Activated T-helper 17 cell treated with anti-CD3 and anti-CD28 coated beads, Interleukin-2, amount 50 U/mL, for 72 hours (primary cell): ENCODE measurements around the gene KRT6C. TPM values are rescaled to one million over a fixed set of nuclear protein-coding genes. Genes with fewer than 3 reads are reported as not detected.

Experiments
- ATAC-seq: fragments of 150-1000 bp; cut with Tn5 transposase; replicated peaks from 2 replicates; pipeline ENCODE4 v1.10.0; 2021; ENCODE audit warnings: mild to moderate bottlenecking, moderate library complexity
- H3K27ac Mint-ChIP-seq: one replicate; pipeline ENCODE4 v1.8.0; 2022; ENCODE audit warnings: mixed read lengths
- H3K27me3 Mint-ChIP-seq: one replicate; pipeline ENCODE4 v1.8.0; 2022; ENCODE audit warnings: mixed read lengths
- H3K36me3 Mint-ChIP-seq: one replicate; pipeline ENCODE4 v1.8.0; 2022; ENCODE audit warnings: low read depth, mild to moderate bottlenecking, mixed read lengths
- H3K4me1 Mint-ChIP-seq: one replicate; pipeline ENCODE4 v1.8.0; 2022; ENCODE audit warnings: mixed read lengths
- H3K4me3 Mint-ChIP-seq: one replicate; pipeline ENCODE4 v1.8.0; 2022; ENCODE audit warnings: mild to moderate bottlenecking, mixed read lengths
- H3K9me3 Mint-ChIP-seq: one replicate; pipeline ENCODE4 v1.8.0; 2022; ENCODE audit warnings: mixed read lengths
- total RNA-seq, 2 donors: library from RNA; stranded (reverse); gene quantifications; one replicate each; pipeline ENCODE4 v1.2.3, GENCODE V29; 2022

The KRT6C gene
- not detected for total RNA-seq

GRCh38 chr12:52473768-52474167 is at the start of gene KRT6C:
Gene KRT6C (minus strand): TSS chr12:52473805. CDS start chr12:52473737, 68 bp downstream.
- no peaks in the 10 kb centered on the region for H3K9me3 Mint-ChIP-seq
- H3K27me3 Mint-ChIP-seq = peaks cover 19% of the 10 kb centered on the region

DNA sequence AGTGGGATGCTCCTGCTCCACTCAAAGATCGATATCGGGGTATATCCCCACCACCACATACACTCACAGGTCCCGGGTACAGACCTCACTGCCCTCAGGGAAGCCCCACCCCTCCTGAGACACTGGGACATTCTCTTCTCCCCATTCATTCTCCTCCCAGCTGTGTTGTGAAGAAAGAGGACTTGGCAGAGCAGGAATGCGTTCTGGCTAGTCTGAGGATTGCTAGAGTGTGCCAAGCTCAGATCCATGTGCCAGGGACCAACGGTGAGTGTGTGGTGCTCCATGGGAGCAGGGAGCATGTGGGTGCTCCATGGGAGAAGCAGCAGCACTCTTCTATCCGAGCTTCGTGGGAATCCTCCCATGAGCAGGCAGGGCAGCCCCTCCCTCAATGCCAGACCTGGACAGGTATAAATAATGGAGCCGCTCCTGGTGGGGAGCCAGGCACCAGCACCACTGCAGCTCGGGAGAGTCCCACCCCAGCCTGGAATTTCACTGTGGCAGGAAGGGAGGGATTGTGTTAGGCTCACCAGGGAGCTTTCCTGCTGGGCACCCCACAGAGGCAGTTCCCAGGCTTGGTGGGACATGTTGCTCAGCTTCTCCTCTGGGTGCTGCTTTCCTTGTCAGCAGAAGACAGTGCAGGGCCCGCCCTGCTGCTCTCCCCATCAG is 48.9 kb upstream of the KRT6C start:
- Mint-ChIP-seq H3K36me3 (no peaks in the 10 kb centered on the region), H3K9me3 (no peaks in the 10 kb centered on the region), H3K27me3 (peaks cover 3% of the 10 kb centered on the region), H3K27ac (no peak overlapping the region), H3K4me1 (no peaks in the 10 kb centered on the region), H3K4me3 (no peak overlapping the region)
- no peak for ATAC-seq

More at GRCh38 chr12:52473768-52474167, at the start of gene KRT6C:
- Mint-ChIP-seq H3K36me3 (no peaks in the 10 kb centered on the region), H3K27ac (no peak within 1 kb of the TSS), H3K4me1 (no peaks in the 10 kb centered on the region), H3K4me3 (no peak within 1 kb of the TSS)
- ATAC-seq = no peak

DNA sequence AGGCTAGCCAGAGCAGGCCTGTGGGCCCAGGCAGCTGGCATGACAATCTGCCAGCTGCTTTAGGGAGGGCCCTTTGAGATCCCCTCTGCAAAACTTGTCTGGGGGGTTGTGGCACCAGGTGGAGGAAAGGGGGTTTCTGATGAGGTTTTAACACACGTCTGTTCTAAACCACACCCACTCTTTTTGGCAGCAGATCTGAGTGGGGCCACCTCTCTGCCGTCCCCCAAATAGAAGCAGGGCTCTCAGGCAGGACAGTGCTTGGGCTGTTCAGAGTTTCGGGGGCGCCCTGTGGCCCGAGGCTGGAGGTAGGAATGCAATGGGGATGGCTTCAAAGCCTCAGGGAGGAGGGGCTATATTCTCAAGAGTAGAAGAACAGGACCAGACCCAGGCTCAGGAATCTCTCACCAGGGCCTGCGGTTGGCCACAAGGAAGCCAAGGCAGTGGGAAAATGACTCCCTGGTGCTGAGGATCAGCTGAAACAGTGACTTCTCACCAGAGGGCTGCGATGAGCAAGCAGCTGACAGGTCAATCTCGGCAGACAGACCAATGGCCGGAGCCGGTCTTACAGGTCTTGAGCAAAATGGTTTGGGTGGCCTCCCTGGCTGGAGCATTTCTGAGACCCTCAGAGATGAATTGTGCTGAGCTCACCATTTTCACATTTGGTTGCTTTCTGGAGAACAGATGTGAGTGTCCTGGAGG is 48.1 kb upstream of the KRT6C start:
- no peak for ATAC-seq
- no peaks in the 10 kb centered on the region for H3K36me3 Mint-ChIP-seq
- H3K27me3 Mint-ChIP-seq = peaks cover 3% of the 10 kb centered on the region
- no peaks in the 10 kb centered on the region for H3K9me3 Mint-ChIP-seq
- H3K4me1 Mint-ChIP-seq = no peaks in the 10 kb centered on the region
- no peak overlapping the region for H3K4me3 Mint-ChIP-seq
- H3K27ac Mint-ChIP-seq = no peak overlapping the region

- Mint-ChIP-seq H3K4me1 (no peaks in the 10 kb centered on the region), H3K4me3 (no peak overlapping the region), H3K9me3 (no peaks in the 10 kb centered on the region), H3K36me3 (no peaks in the 10 kb centered on the region), H3K27me3 (peaks cover 3% of the 10 kb centered on the region), H3K27ac (no peak overlapping the region)
- no peak for ATAC-seq
These were observed 47.6 kb upstream of the KRT6C start for GRCh38 chr12:52521175-52521567.

- Mint-ChIP-seq H3K36me3 (no peaks in the 10 kb centered on the region), H3K9me3 (no peaks in the 10 kb centered on the region), H3K4me3 (no peak within 1 kb of the TSS), H3K4me1 (no peaks in the 10 kb centered on the region), H3K27me3 (peaks cover 6% of the 10 kb centered on the region), H3K27ac (no peak within 1 kb of the TSS)
- ATAC-seq = no peak
These were observed 46.4 kb upstream of the KRT6C start, which contains the start of gene KRT5 for GRCh38 chr12:52519826-52520662. Gene KRT5 (minus strand): TSS chr12:52520394. CDS start chr12:52520296, 98 bp downstream.

- H3K4me1 Mint-ChIP-seq = no peaks in the 10 kb centered on the region
- H3K27me3 Mint-ChIP-seq = peaks cover 7% of the 10 kb centered on the region
- no peaks in the 10 kb centered on the region for H3K9me3 Mint-ChIP-seq
- no peaks in the 10 kb centered on the region for H3K36me3 Mint-ChIP-seq
- no peak overlapping the region for H3K4me3 Mint-ChIP-seq
- ATAC-seq = no peak
- H3K27ac Mint-ChIP-seq = no peak overlapping the region
These were observed 45.7 kb upstream of the KRT6C start for GRCh38 chr12:52519387-52519703.

DNA sequence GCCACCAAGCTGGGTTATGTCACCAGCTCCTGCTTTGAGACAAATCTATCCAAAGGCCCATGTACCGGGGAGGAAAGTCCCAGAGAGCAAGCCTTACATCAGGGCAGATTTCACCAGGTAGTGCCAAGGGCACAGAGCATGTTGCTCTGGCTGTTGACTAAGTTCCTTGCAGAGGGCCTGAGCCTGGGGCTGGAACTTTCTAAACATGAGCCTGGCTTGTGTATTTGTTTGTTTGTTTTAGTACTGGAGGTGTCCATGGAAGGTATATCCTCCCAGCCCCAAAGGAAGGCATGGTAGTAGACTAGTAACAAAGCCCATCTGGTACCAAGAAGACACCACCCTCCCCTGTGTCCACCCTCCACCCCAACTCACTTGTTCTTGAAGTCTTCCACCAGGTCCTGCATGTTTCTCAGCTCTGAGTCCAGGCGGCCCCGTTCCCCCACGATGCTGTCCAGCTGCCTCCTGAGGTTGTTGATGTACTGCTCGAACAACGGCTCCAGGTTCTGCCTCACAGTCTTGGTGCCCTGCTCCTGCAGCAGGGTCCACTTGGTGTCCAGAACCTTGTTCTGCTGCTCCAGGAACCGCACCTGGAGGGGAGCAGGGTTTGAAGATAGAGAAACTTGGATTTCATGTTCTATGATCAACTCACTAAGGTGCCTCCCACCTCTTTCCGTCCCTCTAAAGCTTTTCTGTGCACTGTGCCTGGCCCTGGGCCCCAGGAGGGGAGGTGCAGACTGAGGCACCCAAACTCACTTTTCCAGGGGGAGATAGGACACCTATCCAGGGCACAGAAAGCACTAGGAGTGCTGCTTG is 45.2 kb upstream of the KRT6C start:
- H3K27me3 Mint-ChIP-seq = peaks cover 7% of the 10 kb centered on the region
- no peaks in the 10 kb centered on the region for H3K4me1 Mint-ChIP-seq
- H3K36me3 Mint-ChIP-seq = no peaks in the 10 kb centered on the region
- no peak overlapping the region for H3K4me3 Mint-ChIP-seq
- no peaks in the 10 kb centered on the region for H3K9me3 Mint-ChIP-seq
- no peak for ATAC-seq
- H3K27ac Mint-ChIP-seq = no peak overlapping the region

- Mint-ChIP-seq H3K27me3 (peaks cover 10% of the 10 kb centered on the region), H3K4me3 (no peak overlapping the region), H3K4me1 (no peaks in the 10 kb centered on the region), H3K27ac (no peak overlapping the region), H3K9me3 (no peaks in the 10 kb centered on the region), H3K36me3 (no peaks in the 10 kb centered on the region)
- no peak for ATAC-seq
These were observed 44.3 kb upstream of the KRT6C start for GRCh38 chr12:52517888-52518287.

GRCh38 chr12:52517005-52517835 is 43.6 kb upstream of the KRT6C start:
- no peak for ATAC-seq
- H3K27ac Mint-ChIP-seq = no peak overlapping the region
- peaks cover 14% of the 10 kb centered on the region for H3K27me3 Mint-ChIP-seq
- no peak overlapping the region for H3K4me3 Mint-ChIP-seq
- no peaks in the 10 kb centered on the region for H3K36me3 Mint-ChIP-seq
- H3K9me3 Mint-ChIP-seq = no peaks in the 10 kb centered on the region
- H3K4me1 Mint-ChIP-seq = no peaks in the 10 kb centered on the region

GRCh38 chr12:52515927-52516831 is 42.6 kb upstream of the KRT6C start:
- peaks cover 14% of the 10 kb centered on the region for H3K27me3 Mint-ChIP-seq
- H3K4me3 Mint-ChIP-seq = no peak overlapping the region
- ATAC-seq = peak; percentile 29
- peaks cover 7% of the 10 kb centered on the region for H3K9me3 Mint-ChIP-seq
- H3K27ac Mint-ChIP-seq = no peak overlapping the region
- H3K36me3 Mint-ChIP-seq = no peaks in the 10 kb centered on the region
- no peaks in the 10 kb centered on the region for H3K4me1 Mint-ChIP-seq

DNA sequence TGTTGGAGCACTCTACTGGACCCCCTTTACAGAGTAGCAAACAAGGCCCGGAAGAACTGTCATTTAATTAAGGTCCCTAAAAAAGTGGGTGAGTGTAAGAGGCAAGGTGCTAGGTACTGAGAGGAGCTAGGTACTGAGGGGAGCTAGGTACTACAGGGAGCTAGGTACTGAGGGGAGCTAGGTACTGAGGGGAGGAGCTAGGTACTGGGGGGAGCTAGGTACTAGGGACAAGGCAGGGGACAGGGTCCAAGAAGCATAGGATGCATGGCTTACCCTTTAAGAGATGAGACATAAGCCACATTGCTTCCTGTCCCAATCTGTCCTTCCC is 41.7 kb upstream of the KRT6C start:
- Mint-ChIP-seq H3K27me3 (peaks cover 16% of the 10 kb centered on the region), H3K36me3 (no peaks in the 10 kb centered on the region), H3K4me1 (no peaks in the 10 kb centered on the region), H3K4me3 (no peak overlapping the region), H3K9me3 (peaks cover 8% of the 10 kb centered on the region), H3K27ac (no peak overlapping the region)
- ATAC-seq = no peak

- Mint-ChIP-seq H3K9me3 (peaks cover 8% of the 10 kb centered on the region), H3K4me3 (no peak overlapping the region), H3K36me3 (no peaks in the 10 kb centered on the region), H3K27ac (no peak overlapping the region), H3K27me3 (peaks cover 19% of the 10 kb centered on the region), H3K4me1 (no peaks in the 10 kb centered on the region)
- no peak for ATAC-seq
These were observed 41.1 kb upstream of the KRT6C start for GRCh38 chr12:52514471-52515318.
